DOHH2 (cell line): ENCODE results near the gene SEMA3E.

ENCODE experiments used
- CTCF ChIP-seq: fragments of 200-600 bp; sonication (generic); IDR thresholded peaks from one replicate; pipeline ENCODE4 v1.5.1; 2014; ENCODE audit warnings: antibody characterized with exemption, mild to moderate bottlenecking, low read depth, low read length; ENCODE audit not compliant: poor library complexity, severe bottlenecking
- EZH2phosphoT487 ChIP-seq: fragments of 200-600 bp; sonication (generic); IDR thresholded peaks from 2 replicates; pipeline ENCODE4 v1.6.1; 2017; ENCODE audit warnings: borderline replicate concordance, mild to moderate bottlenecking, antibody characterized with exemption, low read length, moderate library complexity, mixed read lengths

GRCh38 chr7:83457022-83457892, 191.7 kb downstream of the SEMA3E start:
- TF ChIP-seq CTCF (no peak), EZH2phosphoT487 (no peak)
